Right lung (tissue), 5 donors: ENCODE measurements around the gene MGAT1. TPM values are rescaled to one million over a fixed set of nuclear protein-coding genes. Genes with fewer than 3 reads are reported as not detected.
"Not testable (repeated sequence)": the region's sequence is repeated elsewhere in the genome, so short reads cannot be mapped to it uniquely, and the experiment has no call there.

Source experiments
- DNase-seq, 2 donors: peaks; one replicate each; pipeline ENCODE4 v3.0.0-alpha.2; 2013
- polyA plus RNA-seq, 5 donors: library from polyadenylated mRNA; unstranded; fragments of 120-200 nt; gene quantifications; one replicate each; pipeline versions ENCODE4 v1.2.1 to v1.2.3, GENCODE V29; 2013; ENCODE audit warnings: inconsistent platforms in 1 of 5, low replicate concordance in 1 of 5; ENCODE audit not compliant: insufficient read length in 5 of 5, insufficient read depth in 1 of 5

Gene MGAT1
- polyA plus RNA-seq, 5 donors: 67.9 to 104 (median 75.3) TPM

- DNase-seq: no peak
Observed at GRCh38 chr5:180807654-180808414, 5.2 kb upstream of the MGAT1 start.

GRCh38 chr5:180807046-180807445 is 4.4 kb upstream of the MGAT1 start:
- DNase-seq: no peak

- no peak for DNase-seq
Observed at GRCh38 chr5:180806351-180807011, 3.9 kb upstream of the MGAT1 start.

- no peak for DNase-seq
Observed at GRCh38 chr5:180804129-180804618, 1.6 kb upstream of the MGAT1 start.

- DNase-seq: no peak
Observed at GRCh38 chr5:180803181-180804128, 849 bp upstream of the MGAT1 start.

GRCh38 chr5:180801596-180802324 is 846 bp downstream of the MGAT1 start:
- DNase-seq: no peak

- no peak for DNase-seq
Observed at GRCh38 chr5:180799902-180800801, 2.5 kb downstream of the MGAT1 start.

GRCh38 chr5:180799194-180799593 is 3.4 kb downstream of the MGAT1 start:
- DNase-seq: no peak

- DNase-seq: no peak
Observed at GRCh38 chr5:180798193-180798592, 4.4 kb downstream of the MGAT1 start.

- no peak for DNase-seq
Observed at GRCh38 chr5:180797256-180798192, 5.1 kb downstream of the MGAT1 start.

- no peak for DNase-seq
Observed at GRCh38 chr5:180795771-180796313, 6.8 kb downstream of the MGAT1 start.

- DNase-seq: no peak
Observed at GRCh38 chr5:180792965-180793287, 9.7 kb downstream of the MGAT1 start.

- no peak for DNase-seq
Observed at GRCh38 chr5:180792287-180792964, 10.2 kb downstream of the MGAT1 start.

GRCh38 chr5:180791611-180792213 is 10.9 kb downstream of the MGAT1 start:
- no peak for DNase-seq

GRCh38 chr5:180790524-180790923 is 12.1 kb downstream of the MGAT1 start:
- no peak for DNase-seq

GRCh38 chr5:180790020-180790419 is 12.6 kb downstream of the MGAT1 start:
- no peak for DNase-seq

- DNase-seq: not testable (repeated sequence)
Observed at GRCh38 chr5:180788651-180789410, 13.8 kb downstream of the MGAT1 start.
